GM20431 (cell line): ENCODE results near the gene RHOH.
"Not testable (repeated sequence)": the region's sequence is repeated elsewhere in the genome, so short reads cannot be mapped to it uniquely, and the experiment has no call there.

Source experiments
- in situ Hi-C: fragments of 300-500 bp; cut with MseI, MboI; formaldehyde crosslinking; loops from one replicate; pipeline ENCODE4 v1.15.0; 2020; ENCODE audit warnings: low sequenced_read_pairs; ENCODE audit not compliant: unreplicated experiment

Gene RHOH

GRCh38 chr4:40254608-40255392 lies 58.0 kb downstream of the RHOH start:
- in situ Hi-C loops = no loop called here

DNA sequence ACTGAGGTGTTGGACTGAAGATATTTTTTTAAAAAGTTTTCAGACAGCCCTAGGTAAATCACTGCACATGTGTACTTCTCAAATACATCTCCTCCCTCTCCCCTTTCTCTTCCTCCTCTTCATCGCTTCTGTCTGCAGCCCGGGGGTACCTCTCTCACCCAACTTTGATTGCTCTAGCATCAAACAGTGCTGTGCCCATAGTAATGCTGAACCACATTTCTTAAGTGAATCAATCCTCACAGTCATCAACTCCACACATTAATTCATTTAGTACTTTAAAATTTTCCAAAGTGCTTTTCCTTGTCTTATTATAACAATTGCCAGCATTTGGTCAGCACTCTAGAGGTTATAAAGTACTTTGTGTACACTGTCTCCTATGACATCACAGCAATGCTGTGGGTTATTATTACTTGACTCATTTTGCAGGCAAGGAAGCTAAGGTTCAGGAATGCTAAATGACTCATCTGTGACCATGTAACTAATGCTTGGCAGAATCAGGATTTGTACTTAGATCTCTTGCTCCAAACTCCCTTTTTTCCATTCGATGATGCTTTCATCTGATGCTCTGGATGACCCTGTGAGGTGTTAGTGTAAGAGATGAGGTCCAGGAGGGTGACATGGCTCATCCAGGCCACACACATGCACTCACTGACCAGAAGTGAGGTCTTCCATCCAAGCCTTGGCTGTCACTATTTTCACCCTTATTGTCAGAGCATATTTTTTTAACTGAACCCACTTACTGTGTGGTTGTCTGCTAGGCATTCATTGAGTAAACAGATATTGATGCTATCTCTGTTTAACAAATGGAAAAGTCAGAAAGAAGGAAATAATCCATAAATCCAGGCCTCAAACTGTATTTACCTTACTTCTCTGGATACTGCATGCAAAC lies 58.8 kb downstream of the RHOH start:
- in situ Hi-C loops = no loop called here

GRCh38 chr4:40256329-40256728 lies 59.5 kb downstream of the RHOH start:
- in situ Hi-C loops = no loop called here

GRCh38 chr4:40256817-40257216 lies 60.0 kb downstream of the RHOH start:
- in situ Hi-C loops = no loop called here

- in situ Hi-C loops = no loop called here
These were observed 61.8 kb downstream of the RHOH start for GRCh38 chr4:40258627-40259026.

DNA sequence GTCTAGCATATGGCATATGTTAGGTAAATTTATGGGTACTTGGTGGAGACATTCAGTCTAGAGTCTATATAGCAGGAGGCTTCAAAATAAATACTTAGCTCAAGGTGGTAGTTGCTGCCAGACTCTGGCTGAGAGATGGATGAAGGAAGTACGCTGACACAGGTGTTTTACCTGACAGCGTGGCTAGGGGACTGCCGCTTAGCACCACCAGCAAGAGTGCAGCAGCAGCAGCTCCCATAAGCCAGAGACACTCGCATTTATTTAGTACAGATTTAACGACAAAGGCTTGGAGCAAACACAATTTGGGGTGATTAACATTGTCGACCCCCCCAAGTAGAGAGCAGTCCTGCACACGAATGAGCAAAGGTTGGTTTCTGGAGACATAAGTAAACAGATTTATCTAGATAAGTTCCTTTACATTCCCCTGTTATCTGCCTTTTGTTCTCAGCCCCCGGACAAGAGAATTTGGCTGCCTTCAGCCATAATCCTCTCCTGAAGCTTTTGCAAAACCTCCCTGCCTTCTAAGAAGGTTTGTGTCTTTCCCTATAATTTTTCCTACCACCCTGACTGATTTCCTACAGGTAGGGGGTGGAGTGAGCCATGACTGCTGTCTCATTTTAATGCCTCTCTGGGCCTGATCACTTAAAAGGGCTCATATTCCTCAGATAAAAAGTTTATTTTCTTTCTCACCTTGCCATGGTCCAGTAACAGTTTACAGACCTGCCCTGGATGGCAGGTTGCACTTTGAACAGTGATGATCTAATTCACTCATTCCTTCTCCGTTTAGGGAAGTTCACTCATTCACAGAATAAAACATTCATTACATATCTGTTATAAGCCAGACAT lies 64.6 kb downstream of the RHOH start:
- in situ Hi-C loops = no loop called here

DNA sequence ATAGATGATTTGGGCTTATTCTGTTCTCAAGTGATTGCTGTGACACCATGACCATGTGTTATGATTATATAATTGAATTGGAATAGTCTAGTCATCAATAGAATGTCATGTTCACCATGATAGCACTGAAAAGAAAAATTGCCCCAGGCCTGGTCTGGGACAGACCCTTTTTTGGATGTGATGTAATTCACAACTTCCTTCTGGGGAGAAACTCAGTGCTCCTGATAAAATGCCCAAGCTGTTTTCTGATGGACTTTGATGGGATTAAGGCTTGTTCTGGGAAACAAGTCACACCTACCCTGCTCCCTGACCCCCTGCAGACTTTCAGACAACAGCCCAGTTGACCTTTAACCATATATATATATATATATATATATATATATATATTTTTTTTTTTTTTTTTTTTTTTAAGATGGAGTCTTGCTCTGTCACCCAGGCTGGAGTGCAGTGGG lies 65.3 kb downstream of the RHOH start:
- in situ Hi-C loops = no loop called here

- in situ Hi-C loops = no loop called here
These were observed 66.0 kb downstream of the RHOH start for GRCh38 chr4:40262861-40263260.

DNA sequence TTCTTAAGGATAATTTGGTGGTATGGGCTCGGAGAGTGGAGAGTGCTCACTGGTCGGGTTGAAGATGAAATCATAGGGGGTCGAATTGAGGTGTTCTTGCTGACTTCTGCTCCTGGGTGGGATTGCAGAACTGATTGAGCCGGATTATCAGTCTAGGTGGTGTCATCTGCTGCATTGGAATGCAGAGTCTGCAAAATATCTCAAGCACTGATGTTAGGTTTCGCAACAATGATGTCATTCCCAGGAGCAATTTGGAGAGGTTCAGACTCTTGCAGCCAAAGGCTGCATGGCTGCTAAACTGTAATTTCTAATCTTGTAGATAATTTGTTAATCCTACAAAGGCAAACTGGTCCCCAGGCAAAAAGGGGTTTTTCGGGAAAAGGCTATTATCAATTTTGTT lies 67.7 kb downstream of the RHOH start:
- in situ Hi-C loops = no loop called here

DNA sequence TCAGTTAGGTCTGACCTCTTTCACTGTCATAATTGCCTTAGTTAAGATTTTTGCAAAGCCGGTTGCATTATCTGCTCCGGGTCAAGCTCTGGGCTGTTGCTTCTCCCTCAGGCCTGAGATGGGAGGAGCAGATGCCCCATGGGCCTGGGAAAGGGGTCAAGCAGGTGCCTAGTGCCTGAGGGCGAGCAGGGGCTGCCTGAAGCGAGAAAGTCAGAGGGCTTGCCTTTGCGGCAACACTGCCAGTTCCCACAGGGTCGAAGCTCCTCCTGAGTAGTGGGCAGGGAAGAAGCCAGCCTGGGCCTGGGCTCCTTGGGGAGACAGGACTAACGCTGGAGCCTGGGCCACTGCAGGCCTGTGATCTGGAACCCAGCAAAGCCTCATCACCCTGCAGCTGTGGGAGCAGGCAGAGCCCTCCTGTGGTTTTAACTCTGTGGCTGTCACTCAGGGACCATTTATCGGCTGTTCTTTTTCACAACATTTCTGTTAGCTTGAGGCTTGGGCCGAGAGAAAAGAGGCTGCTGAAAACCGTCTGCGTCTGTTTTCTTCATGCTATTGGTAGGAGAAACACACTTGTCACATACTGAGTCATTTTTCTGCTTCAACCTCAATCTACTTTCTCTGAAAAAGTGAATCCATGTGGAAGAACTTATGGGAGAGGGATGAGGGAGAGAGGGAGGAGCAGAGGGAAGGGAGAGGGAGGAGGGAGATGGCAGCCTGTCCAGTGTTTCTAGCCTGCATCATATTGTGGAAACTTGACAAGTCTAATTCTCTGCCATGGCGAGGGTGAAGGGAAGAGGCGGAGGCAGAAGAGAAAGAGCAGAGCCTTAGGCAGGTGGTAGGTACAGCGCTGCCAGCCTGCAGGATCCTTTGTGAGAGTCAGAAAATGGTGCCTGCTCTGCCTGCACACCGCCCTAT lies 68.4 kb downstream of the RHOH start:
- in situ Hi-C loops = no loop called here

DNA sequence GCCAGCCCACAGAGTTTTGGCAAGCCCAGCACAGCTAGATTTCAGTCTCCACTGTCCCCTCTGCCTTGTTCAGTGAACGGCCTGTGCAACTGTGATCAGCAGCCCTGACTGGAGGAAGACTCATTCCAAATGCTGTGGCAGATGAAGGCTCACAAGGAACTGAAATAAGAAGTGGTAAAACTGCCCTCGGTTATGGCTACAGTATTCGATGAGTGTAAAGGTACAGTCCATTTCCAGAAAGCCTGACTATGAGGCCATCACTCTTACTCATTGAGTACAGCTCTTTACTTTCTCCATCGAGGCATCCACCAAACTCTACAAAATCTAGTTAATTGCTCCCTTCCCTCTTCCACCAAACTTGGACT lies 69.1 kb downstream of the RHOH start:
- in situ Hi-C loops = no loop called here

DNA sequence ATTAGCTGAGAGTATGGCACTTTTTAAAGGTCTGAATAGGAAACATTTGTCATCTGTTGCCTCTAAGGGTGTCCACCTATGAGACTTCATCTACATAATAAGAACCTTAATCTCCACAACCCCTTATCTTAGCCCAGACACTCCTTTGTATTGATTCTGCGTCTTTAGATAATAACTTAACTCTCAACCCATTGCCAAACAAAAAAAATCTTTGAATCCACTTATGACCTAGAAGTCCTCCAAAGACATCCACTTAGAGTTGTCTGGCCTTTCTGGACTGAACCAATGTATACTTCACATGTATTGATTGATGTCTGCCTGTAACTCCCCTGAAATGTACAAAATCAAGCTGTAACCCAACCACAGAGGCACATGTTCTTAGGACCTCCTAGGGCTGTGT lies 72.3 kb downstream of the RHOH start:
- in situ Hi-C loops = no loop called here

GRCh38 chr4:40270609-40271008 lies 73.8 kb downstream of the RHOH start:
- in situ Hi-C loops = no loop called here

GRCh38 chr4:40275065-40275730 lies 78.4 kb downstream of the RHOH start:
- in situ Hi-C loops = no loop called here

- in situ Hi-C loops = no loop called here
These were observed 79.7 kb downstream of the RHOH start for GRCh38 chr4:40276546-40276945.

GRCh38 chr4:40280586-40280985 lies 83.8 kb downstream of the RHOH start:
- in situ Hi-C loops = no loop called here

DNA sequence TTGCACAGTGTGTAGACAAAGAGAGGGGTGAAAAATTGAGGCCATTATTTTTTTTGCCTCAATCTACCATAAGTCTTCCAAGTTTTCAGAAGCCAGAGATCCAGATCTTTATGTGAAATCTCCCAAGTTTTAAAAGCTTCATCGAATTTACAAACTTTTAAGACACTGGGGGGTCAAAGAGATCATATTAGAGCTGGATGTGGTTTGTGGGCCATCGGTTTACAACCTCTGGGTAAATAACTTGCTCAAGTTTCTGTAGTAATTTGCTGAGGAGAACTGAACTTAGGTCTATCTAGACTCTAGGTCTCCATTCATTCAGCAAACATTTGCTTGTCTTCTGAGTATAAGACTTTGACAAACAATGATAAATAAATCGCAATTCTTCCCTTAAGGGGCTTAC lies 84.3 kb downstream of the RHOH start:
- in situ Hi-C loops = no loop called here

DNA sequence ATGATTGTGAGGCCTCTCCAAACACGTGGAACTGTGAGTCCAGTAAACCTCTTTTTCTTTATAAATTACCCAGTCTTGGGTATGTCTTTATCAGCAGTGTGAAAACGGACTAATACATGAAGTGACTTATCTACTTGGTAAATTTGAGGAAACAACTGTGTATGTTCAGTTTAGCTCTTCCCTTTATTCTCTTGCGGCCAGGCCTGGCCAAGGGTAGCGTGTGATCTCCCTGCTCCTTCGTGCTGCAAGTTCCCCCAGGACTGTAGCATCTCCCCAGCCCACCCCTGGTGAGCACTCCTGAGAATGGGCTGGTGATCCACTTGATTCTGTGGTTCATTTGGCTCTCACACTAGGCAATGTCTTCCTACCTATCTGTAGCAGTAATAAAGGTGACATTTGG lies 85.1 kb downstream of the RHOH start:
- in situ Hi-C loops = no loop called here

DNA sequence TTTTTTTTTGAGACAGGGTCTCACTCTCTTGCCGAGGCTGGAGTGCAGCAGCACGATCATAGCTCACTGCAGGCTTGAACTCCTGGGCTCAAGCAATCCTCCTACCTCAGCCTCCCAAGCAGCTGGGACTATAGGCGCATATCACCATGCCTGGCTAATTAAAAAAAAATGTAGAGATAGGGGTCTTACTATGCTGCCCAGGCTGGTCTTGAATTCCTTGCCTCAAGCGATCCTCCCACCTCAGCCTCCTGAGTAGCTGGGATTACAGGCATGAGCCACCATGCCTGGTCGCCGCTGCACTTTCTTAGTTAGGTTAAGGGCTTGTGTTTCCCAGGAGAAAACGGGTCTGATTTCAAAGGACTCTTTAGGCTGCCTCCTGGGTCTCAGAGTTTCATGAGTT lies 86.0 kb downstream of the RHOH start:
- in situ Hi-C loops = not testable (repeated sequence)
